GM12801 (cell line): ENCODE measurements around the gene HES1.

ENCODE experiments used
- TF ChIP-seq, protein P1 (sequence below): IDR thresholded peaks from one replicate; pipeline ENCODE4 v1.5.1; 2011; ENCODE audit warnings: control low read depth; ENCODE audit not compliant: insufficient read length; ENCODE audit errors: extremely low read depth

HES1 gene

DNA sequence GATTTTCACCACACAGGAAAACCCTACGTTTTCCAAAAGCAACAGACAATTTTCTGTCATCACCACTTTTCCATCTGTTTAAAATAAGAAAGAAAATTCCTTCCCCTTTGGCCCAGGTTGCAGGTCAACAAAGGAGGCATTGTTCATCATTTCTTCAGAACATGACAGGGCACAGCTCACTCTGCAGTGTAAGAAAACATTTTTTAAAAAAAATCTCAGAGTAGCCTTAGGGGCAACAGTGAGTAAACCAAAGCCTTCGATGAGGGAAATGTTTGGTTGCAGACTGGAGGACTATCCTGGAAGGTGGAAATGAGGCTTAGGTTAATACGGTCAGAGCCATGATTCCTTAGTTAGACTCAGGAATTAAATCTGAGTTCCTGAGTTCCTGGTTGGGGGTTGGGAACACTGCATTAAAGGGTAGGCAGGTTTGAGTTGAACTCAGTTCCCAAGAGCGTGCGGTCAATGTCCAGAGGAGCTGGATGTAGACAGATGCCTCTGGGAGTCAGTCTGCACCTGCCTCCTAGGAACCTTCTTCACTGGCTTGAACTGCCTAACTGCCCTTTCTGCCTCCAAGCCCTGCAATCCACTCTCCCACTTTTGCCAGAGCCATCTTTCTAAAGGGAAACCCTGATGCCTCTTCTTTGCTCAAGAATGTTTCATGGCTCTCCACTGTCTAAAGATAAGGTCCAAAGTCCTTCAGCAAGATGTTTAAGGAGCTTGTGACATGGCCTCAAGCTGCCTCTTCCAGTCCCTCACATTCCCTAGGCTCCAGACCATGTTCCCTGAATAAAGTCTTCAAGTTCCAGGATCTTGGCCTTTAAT lies 3.3 kb upstream of the HES1 start:
- TF ChIP-seq, protein P1, sequence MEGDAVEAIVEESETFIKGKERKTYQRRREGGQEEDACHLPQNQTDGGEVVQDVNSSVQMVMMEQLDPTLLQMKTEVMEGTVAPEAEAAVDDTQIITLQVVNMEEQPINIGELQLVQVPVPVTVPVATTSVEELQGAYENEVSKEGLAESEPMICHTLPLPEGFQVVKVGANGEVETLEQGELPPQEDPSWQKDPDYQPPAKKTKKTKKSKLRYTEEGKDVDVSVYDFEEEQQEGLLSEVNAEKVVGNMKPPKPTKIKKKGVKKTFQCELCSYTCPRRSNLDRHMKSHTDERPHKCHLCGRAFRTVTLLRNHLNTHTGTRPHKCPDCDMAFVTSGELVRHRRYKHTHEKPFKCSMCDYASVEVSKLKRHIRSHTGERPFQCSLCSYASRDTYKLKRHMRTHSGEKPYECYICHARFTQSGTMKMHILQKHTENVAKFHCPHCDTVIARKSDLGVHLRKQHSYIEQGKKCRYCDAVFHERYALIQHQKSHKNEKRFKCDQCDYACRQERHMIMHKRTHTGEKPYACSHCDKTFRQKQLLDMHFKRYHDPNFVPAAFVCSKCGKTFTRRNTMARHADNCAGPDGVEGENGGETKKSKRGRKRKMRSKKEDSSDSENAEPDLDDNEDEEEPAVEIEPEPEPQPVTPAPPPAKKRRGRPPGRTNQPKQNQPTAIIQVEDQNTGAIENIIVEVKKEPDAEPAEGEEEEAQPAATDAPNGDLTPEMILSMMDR, result no peak

DNA sequence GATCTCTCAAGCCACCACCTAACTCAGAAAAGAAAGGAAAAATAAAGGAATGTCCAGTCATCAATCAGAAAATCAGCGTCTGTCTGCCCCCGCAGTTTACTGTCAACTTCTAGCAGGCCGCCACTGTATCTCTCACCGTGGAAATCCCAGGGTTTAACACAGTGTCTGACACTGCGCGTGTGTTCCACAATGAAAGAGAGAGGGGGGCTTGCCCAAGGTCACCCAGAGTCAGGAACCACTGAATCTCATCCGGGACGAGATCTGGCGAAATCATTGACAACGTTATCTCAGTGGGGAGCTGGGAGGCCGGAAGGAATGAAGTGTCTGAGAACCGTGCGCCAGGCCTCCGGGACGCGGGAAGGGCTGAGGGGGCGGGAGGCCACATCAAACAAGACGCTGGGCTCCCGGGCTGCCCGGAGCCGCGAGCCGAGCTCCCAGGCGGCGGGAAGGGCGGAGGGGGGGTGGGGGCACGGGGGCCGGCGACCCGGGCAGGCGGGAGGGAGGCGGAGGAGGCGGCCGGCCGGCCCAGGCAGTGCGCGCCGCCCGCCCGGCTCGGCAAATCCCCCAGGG lies 2.2 kb upstream of the HES1 start:
- TF ChIP-seq, protein P1, result no peak

DNA sequence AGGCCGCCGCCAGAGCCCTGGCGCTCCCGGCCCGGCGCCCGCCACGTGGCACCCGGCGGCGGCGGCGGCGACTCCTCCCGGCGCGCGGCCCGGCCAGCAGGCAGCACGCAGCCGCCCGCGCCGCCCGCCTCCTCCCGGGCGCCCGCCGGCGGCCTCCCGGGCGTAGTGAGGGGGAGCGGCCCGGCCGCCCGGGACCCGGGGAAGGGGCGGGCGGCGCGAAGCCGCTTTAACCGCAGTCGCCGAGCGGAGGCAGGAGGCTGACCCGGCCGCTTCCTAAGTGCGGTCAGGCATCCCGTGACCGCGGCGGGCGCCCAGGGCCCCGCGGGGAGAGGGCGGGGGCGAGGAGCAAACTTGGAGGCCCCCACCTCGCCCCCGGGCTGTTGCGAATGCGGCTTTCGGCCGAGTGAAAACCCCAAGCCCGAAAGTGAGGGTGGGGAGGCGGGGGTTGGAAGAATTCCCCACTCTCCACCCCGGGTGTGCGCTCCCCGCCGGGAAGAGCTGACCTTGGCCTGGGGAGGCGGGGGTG lies 1.7 kb upstream of the HES1 start:
- TF ChIP-seq, protein P1, result no peak

DNA sequence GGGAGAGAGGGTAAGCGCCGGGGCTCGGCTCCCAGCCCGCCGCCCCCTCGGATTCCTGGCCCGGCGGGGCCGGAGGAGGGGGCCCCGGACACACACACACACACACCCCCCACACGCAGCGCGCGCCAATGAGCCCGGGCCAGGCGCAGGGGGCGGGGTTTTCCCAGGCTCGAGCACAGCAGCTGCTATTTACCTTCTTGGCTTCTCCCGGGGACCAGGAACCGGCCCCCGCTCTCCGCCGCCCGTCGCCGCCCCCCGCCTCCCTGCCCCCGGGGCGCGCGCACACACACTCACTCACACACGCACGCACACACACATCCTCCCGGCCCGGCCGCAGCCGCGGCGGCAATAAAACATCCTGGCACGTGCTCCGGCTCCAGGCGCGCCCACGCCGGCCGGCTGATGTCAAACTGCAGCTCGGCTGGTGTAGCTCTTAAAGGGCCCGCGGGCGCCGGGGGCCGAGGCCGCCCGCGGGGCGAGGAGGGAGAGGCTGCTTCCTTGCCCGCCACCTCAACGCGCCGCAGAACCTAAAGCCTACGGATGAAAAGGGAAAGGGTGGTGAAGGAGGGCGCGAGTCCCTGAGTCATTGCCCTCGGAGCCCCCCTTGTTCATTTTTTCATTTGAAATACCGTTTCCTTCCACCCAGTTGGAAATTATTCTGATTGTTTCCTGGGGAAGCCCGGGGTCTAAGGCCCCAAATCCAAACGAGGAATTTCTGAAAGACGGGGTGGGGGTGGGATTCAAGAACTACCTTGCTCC lies 1.0 kb upstream of the HES1 start:
- TF ChIP-seq, protein P1, result no peak

DNA sequence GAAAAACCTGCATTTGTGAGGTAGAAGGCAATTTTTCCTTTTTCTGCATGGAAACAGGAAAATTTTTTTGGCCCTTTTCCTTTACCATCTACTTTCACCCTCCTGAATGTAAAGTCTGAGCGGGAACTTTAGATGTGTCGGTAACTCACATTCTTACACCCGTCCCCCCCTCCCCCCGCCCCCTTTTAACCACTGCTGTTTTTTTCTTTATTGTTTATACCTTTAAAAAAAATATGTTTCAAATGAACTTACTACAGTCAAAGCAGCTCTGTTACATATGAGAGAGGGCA lies 487 bp upstream of the HES1 start:
- TF ChIP-seq, protein P1, result no peak

DNA sequence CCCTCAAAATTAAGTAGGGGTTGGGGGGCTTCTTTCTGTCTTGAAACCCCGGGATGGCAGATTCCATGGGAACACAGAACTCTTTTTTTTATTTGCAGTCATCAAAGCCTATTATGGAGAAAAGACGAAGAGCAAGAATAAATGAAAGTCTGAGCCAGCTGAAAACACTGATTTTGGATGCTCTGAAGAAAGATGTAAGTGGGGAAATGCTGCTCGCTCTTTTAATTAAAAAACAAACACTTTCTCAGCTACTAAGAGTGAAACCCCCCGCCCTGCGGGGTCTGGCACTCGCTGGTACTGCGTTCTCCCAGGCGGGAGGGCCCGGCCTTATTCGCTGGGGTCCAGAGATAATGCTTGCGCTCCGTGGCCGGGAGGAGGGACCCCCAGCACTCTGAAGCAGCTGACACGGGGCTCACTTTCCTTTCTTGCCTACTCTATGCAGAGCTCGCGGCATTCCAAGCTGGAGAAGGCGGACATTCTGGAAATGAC lies 615 bp downstream of the HES1 start:
- TF ChIP-seq, protein P1, result no peak

DNA sequence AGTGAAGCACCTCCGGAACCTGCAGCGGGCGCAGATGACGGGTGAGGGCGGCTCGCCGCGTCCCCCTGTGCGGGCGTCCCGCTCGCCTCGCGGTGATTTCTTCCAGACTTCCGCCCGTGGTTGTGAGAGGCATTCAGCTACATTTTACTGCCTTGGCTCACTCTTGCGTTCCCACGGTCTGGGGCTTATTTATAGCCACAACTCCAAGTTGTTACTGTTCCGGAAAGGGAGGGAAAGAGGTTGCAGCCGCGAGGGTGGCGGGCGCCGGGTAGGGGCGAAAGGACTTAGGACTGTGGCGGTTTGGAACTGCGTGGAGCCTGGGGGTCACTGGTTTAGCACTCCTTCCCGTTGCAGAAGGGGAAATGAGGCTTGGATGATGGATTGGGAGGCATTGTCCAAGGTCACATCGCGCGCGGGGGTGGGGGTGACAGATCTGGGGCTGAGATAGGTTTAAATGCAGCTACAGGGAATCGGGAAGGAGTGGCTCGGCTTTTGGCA lies 1.1 kb downstream of the HES1 start:
- TF ChIP-seq, protein P1, result no peak
